Thyroid gland (tissue), 4 donors: ENCODE results near the gene FAM53B. TPM values are rescaled to one million over a fixed set of nuclear protein-coding genes. Genes with fewer than 3 reads are reported as not detected.
A peak's percentile ranks its signal among the peaks of the same experiment; 100 is the strongest.

Experiments used
- DNase-seq, 2 donors: peaks; one replicate each; pipeline ENCODE4 v3.0.0-alpha.2; 2019
- H3K27ac ChIP-seq, 3 donors: fragments of 200-600 bp; sonication (generic); 1 replicate in 2 of 3; 2 replicates in 1 of 3; pipeline ENCODE4 v1.5.1; 2016 to 2019; ENCODE audit warnings: mild to moderate bottlenecking in 1 of 3, moderate library complexity in 1 of 3
- H3K27me3 ChIP-seq: fragments of 200-600 bp; sonication (generic); one replicate; pipeline ENCODE4 v1.5.1; 2019
- H3K36me3 ChIP-seq, 2 donors: fragments of 200-600 bp; sonication (generic); one replicate each; pipeline ENCODE4 v1.5.1; 2016 to 2019
- H3K4me1 ChIP-seq, 2 donors: fragments of 200-600 bp; sonication (generic); one replicate each; pipeline ENCODE4 v1.5.1; 2017 to 2019
- H3K4me3 ChIP-seq, 3 donors: fragments of 200-600 bp; sonication (generic); replicated peaks in 1 of 3; 1 replicate in 2 of 3; 2 replicates in 1 of 3; pipeline ENCODE4 v1.5.1; 2016; ENCODE audit warnings: mild to moderate bottlenecking in 1 of 3
- H3K9me3 ChIP-seq: fragments of 200-600 bp; sonication (generic); one replicate; pipeline ENCODE4 v1.5.1; 2017
- CTCF ChIP-seq, 6 experiments: fragments of 200-600 bp in 3 of 6; fragments of 450-650 bp in 3 of 6; sonication (generic) in 3 of 6; IDR thresholded peaks; one replicate each; pipeline ENCODE4 v1.5.1; 2016 to 2019; ENCODE audit warnings: antibody characterized with exemption in 6 of 6, mild to moderate bottlenecking in 2 of 6, inconsistent platforms in 1 of 6, moderate library complexity in 1 of 6
- POLR2A ChIP-seq, 2 donors: fragments of 450-650 bp; IDR thresholded peaks; one replicate each; pipeline ENCODE4 v1.6.1; 2017; ENCODE audit warnings: antibody characterized with exemption in 2 of 2, mild to moderate bottlenecking in 2 of 2, moderate library complexity in 1 of 2
- WGBS, 2 donors: methylation state at CpG; one replicate each; pipeline ENCODE4 v1.1.5; 2017; 5-methylcytosine and 5-hydroxymethylcytosine counted together
- intact Hi-C: fragments of 100-400 bp; cut with DNase I; formaldehyde crosslinking; loops from one replicate; pipeline ENCODE4 v1.15.1; 2023
- total RNA-seq, 4 donors: library from RNA; depleted of rRNA; stranded (reverse); fragments of >200 nt; gene quantifications; one replicate each; pipeline ENCODE4 v1.2.3, GENCODE V29; 2016

The FAM53B gene
- total RNA-seq, 4 donors from 2014 or later = 37.6 to 96.3 (median 80.4) TPM

GRCh38 chr10:124598773-124599587, 145.2 kb downstream of the FAM53B start:
- 95 to 98% methylated on average over 10 to 12 of the region's 13 CpGs for WGBS, 2 donors

DNA sequence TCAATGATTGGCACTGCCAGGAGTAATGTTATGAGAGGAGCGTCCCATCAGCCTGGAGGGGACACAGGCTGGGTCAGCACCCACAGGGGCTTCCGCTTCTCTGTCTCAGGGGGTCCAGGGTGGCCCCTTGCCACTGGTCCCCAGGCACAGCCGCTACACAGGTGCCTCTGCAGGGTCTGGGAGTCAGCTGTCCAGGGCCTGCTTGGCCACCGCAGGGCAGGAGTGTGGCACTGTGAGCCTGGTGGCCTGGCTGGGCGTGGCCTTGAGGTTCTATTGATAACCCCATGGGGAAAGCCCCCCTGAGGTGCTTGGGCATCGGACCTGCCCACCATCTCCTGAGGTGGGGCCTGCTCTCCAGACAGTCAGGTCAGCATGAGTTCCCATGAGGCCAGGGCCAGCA, 146.0 kb downstream of the FAM53B start:
- intact Hi-C loops = no loop called here
- no peak for DNase-seq
- Histone ChIP-seq H3K9me3 (no peaks in the 10 kb centered on the region), H3K27me3 (no peaks in the 10 kb centered on the region), H3K4me1 (peaks cover 17 to 25% of the 10 kb centered on the region in 2 donors), H3K4me3 (no peak overlapping the region), H3K27ac (peak overlapping the region in 2 of 3 donors; percentile 61 to 70), H3K36me3 (no peaks in the 10 kb centered on the region)
- TF ChIP-seq POLR2A (IDR thresholded peaks at IDR 0.05) (no peak), CTCF (IDR thresholded peaks at IDR 0.05) (no peak)
- WGBS, 2 donors = 50 to 83% methylated on average over 2 to 6 of the region's 6 CpGs

More at GRCh38 chr10:124598773-124599587, 145.2 kb downstream of the FAM53B start:
- Histone ChIP-seq H3K4me1 (peaks cover 12 to 18% of the 10 kb centered on the region in 2 donors), H3K27ac (no peak overlapping the region), H3K27me3 (no peaks in the 10 kb centered on the region), H3K36me3 (no peaks in the 10 kb centered on the region), H3K4me3 (no peak overlapping the region), H3K9me3 (no peaks in the 10 kb centered on the region)
- no peak for DNase-seq
- intact Hi-C loops = no loop called here
- TF ChIP-seq POLR2A (IDR thresholded peaks at IDR 0.05) = no peak
- TF ChIP-seq CTCF (IDR thresholded peaks at IDR 0.05) = no peak

DNA sequence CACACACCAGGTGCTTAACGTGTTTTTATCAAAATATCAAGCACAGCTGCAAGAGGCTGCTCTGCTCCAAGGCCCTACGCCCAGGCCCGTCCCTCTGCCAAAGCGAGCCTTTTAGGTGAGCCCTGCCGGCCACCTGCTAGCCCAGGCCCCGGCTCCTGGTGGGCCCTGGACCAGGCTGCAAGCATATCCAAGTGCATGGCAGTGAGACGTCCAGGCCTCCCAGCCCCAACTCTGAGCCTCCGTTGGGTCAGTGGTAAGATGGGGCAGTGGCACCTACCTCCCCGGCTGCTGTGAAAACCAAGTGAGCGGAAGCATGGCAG, 146.4 kb downstream of the FAM53B start:
- peak in 1 of 2 donors; percentile 53 for DNase-seq
- no peak overlapping the region for H3K4me3 ChIP-seq
- peak overlapping the region; percentile 47 to 70 (median 61) for H3K27ac ChIP-seq
- no peaks in the 10 kb centered on the region for H3K27me3 ChIP-seq
- intact Hi-C loops = no loop called here
- no peaks in the 10 kb centered on the region for H3K9me3 ChIP-seq
- 75 to 76% methylated on average over 2 to 4 of the region's 10 CpGs for WGBS, 2 donors
- H3K4me1 ChIP-seq = peaks cover 17 to 21% of the 10 kb centered on the region in 2 donors
- no peaks in the 10 kb centered on the region for H3K36me3 ChIP-seq
- no peak for TF ChIP-seq CTCF (IDR thresholded peaks at IDR 0.05)
- no peak for TF ChIP-seq POLR2A (IDR thresholded peaks at IDR 0.05)

DNA sequence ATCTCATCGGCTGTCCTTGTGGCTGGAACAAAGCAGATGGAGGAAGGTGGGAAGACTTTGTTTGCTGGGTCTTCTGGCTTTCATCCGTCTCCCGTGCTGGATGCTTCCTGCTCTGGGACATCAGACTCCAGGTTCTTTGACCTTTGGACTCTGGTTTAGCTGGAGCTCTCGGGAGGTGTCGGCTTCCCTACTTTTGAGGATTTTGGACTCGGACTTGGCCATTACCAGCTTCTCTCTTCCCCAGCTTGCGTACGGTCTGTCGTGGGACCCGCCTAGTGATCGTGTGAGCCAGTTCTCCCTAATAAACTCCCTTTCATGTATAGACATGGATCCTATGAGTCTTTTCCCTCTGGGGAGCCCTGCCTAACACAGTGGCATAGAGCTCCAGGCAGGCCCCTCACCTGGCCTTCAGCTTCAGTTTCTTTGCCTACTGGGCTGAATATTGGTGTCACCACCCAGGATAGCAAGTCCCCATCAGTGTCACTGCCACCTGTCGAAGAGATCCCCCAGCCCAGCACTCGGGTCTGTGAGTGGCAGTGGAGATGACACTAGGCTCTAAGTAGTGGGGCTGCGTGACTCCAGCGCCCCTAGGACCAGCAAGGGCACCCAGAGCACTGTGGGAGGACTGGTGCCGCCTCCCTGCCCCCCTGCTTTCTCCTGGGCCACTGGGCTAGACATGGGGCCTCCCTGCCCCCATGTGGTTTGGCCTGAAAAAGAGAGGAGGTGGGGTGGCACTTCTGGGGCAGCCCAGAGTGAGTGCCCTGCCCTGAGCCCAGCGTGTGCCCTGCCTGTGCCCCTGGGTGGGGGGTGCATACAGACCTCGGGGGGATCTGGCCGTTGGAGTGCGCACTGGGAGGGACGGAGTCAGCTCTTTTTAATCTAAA, 147.0 kb downstream of the FAM53B start:
- intact Hi-C loops = no loop called here
- 82 to 84% methylated on average over 17 to 21 of the region's 21 CpGs for WGBS, 2 donors
- peaks cover 17 to 21% of the 10 kb centered on the region in 2 donors for H3K4me1 ChIP-seq
- no peak for TF ChIP-seq POLR2A (IDR thresholded peaks at IDR 0.05)
- TF ChIP-seq CTCF (IDR thresholded peaks at IDR 0.05) = no peak
- no peaks in the 10 kb centered on the region for H3K9me3 ChIP-seq
- H3K4me3 ChIP-seq = no peak overlapping the region
- no peaks in the 10 kb centered on the region for H3K27me3 ChIP-seq
- H3K27ac ChIP-seq = peak overlapping the region; percentile 47 to 70 (median 61)
- H3K36me3 ChIP-seq = no peaks in the 10 kb centered on the region
- peak; percentile 55 to 60 for DNase-seq
